ENCODE measurements around the gene ADAMTS9.

DNA sequence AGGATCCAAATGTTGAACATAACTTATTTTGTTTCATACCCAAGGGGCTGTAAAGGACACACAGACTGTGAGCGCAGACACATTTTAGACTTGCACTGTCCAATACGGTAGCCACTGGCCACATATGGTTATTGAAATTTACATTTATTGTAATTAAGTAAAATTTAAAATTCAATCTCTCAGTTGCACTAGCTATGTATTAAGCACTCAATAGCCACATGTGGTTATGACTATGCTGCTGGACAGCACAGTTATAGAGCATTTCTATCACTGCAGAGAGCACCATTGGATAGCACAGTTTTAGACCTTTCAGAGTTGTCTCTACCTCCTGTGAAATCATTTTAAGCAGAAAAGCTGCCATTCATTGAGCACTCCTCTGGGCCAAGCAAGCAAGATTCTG lies 204.3 kb downstream of the ADAMTS9 start:
- no peak for TF ChIP-seq POLR2AphosphoS5 (IDR thresholded peaks at IDR 0.05; ENCODE audit: low read length)
- TF ChIP-seq, protein P1, sequence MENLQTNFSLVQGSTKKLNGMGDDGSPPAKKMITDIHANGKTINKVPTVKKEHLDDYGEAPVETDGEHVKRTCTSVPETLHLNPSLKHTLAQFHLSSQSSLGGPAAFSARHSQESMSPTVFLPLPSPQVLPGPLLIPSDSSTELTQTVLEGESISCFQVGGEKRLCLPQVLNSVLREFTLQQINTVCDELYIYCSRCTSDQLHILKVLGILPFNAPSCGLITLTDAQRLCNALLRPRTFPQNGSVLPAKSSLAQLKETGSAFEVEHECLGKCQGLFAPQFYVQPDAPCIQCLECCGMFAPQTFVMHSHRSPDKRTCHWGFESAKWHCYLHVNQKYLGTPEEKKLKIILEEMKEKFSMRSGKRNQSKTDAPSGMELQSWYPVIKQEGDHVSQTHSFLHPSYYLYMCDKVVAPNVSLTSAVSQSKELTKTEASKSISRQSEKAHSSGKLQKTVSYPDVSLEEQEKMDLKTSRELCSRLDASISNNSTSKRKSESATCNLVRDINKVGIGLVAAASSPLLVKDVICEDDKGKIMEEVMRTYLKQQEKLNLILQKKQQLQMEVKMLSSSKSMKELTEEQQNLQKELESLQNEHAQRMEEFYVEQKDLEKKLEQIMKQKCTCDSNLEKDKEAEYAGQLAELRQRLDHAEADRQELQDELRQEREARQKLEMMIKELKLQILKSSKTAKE (IDR thresholded peaks at IDR 0.05; ENCODE audit: low read depth, poor library complexity, severe bottlenecking) = no peak
- no peak for TF ChIP-seq POLR2A (IDR thresholded peaks at IDR 0.05; ENCODE audit: low read depth, low read length)
- TF ChIP-seq RFX5 (IDR thresholded peaks at IDR 0.05; ENCODE audit: low read depth, low read length) = no peak
- TF ChIP-seq EGR1 (IDR thresholded peaks at IDR 0.05; ENCODE audit: borderline replicate concordance in 1 of 2, low read depth in 2 of 2, low read length in 2 of 2) = no peak
- no peak for TF ChIP-seq NFIC (IDR thresholded peaks at IDR 0.05; ENCODE audit: low read depth, low read length)
- TF ChIP-seq YY1 (IDR thresholded peaks at IDR 0.05; ENCODE audit: low read depth, low read length) = no peak
- no peak for TF ChIP-seq CHD2 (IDR thresholded peaks at IDR 0.05; ENCODE audit: borderline replicate concordance, low read depth, low read length)
- TF ChIP-seq, protein P2, sequence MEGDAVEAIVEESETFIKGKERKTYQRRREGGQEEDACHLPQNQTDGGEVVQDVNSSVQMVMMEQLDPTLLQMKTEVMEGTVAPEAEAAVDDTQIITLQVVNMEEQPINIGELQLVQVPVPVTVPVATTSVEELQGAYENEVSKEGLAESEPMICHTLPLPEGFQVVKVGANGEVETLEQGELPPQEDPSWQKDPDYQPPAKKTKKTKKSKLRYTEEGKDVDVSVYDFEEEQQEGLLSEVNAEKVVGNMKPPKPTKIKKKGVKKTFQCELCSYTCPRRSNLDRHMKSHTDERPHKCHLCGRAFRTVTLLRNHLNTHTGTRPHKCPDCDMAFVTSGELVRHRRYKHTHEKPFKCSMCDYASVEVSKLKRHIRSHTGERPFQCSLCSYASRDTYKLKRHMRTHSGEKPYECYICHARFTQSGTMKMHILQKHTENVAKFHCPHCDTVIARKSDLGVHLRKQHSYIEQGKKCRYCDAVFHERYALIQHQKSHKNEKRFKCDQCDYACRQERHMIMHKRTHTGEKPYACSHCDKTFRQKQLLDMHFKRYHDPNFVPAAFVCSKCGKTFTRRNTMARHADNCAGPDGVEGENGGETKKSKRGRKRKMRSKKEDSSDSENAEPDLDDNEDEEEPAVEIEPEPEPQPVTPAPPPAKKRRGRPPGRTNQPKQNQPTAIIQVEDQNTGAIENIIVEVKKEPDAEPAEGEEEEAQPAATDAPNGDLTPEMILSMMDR (IDR thresholded peaks at IDR 0.05 in 2 of 3, conservative IDR thresholded peaks at IDR 0.05 in 1 of 3; ENCODE audit: control insufficient read depth in 2 of 3, extremely low read depth in 1 of 3, insufficient read depth in 1 of 3, low read depth in 3 of 3, low read length in 3 of 3) = no peak
- no peak for TF ChIP-seq JUND (IDR thresholded peaks at IDR 0.05; ENCODE audit: low read depth, low read length)
- TF ChIP-seq, protein P3, sequence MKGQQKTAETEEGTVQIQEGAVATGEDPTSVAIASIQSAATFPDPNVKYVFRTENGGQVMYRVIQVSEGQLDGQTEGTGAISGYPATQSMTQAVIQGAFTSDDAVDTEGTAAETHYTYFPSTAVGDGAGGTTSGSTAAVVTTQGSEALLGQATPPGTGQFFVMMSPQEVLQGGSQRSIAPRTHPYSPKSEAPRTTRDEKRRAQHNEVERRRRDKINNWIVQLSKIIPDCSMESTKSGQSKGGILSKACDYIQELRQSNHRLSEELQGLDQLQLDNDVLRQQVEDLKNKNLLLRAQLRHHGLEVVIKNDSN (IDR thresholded peaks at IDR 0.05; ENCODE audit: borderline replicate concordance, extremely low read length, insufficient read depth, low read depth, low read length) = no peak
- TF ChIP-seq ZNF274 (IDR thresholded peaks at IDR 0.05; ENCODE audit: insufficient read depth, insufficient read length) = no peak
- TF ChIP-seq CREB1 (IDR thresholded peaks at IDR 0.05; ENCODE audit: low read depth) = no peak
- no peak for TF ChIP-seq MYC (IDR thresholded peaks at IDR 0.05; ENCODE audit: insufficient read depth, insufficient read length, insufficient replicate concordance, low read length, severe bottlenecking)
